Endothelial cell of umbilical vein (primary cell): ENCODE data around the gene BCL11B. TPM values are rescaled to one million over a fixed set of nuclear protein-coding genes. Genes with fewer than 3 reads are reported as not detected.

Source experiments
- BruUV-seq: library from RNA; stranded (reverse); fragments of 400-500 nt; replicated peaks from 2 replicates; lab custom pipeline; 2021; lab: Mats Ljungman, UMichigan
- CTCF ChIA-PET: fragments of 300-600, 350-600 bp; sonication (Branson Sonifier 250); formaldehyde crosslinking; loops from one replicate; lab custom pipeline; 2021; ENCODE audit warnings: antibody characterized with exemption, inconsistent platforms; lab: Charles Lee
- POLR2A ChIA-PET: fragments of 300-600, 350-600 bp; sonication (Branson Sonifier 250); formaldehyde crosslinking; loops from one replicate; lab custom pipeline; 2021; ENCODE audit warnings: antibody characterized with exemption, inconsistent platforms; lab: Charles Lee
- DNase-seq: peaks from one replicate; pipeline ENCODE4 v3.0.0-alpha.2; 2011; ENCODE audit warnings: low read depth, low spot score
- FAIRE-seq: peaks from 2 replicates; lab custom pipeline; 2011; peaks lifted over from hg19 to GRCh38; lab: Jason Lieb, UNC
- H2AFZ ChIP-seq: 2 replicates; pipeline ENCODE4 v1.6.0; 2012; ENCODE audit warnings: low read depth, low read length, control low read depth, inconsistent platforms
- H3K27ac ChIP-seq: 2 replicates; pipeline ENCODE4 v1.5.1; 2011; ENCODE audit warnings: low read depth, mild to moderate bottlenecking, control low read depth, low read length, moderate library complexity; ENCODE audit not compliant: insufficient read depth
- H3K27me3 ChIP-seq, 2 experiments: 2 replicates each; pipeline versions ENCODE4 v1.6.0 to v1.6.1; 2011; ENCODE audit warnings: low read length in 2 of 2, mixed read lengths in 1 of 2; ENCODE audit not compliant: control insufficient read depth in 2 of 2, insufficient read depth in 2 of 2
- H3K36me3 ChIP-seq, 2 experiments: 2 replicates in 1 of 2; 3 replicates in 1 of 2; pipeline ENCODE4 v1.5.1; 2011; ENCODE audit warnings: low read length in 2 of 2, mild to moderate bottlenecking in 1 of 2, moderate library complexity in 1 of 2; ENCODE audit not compliant: control insufficient read depth in 2 of 2, insufficient read depth in 2 of 2; ENCODE audit errors: extremely low read depth in 1 of 2
- H3K4me1 ChIP-seq: 3 replicates; pipeline ENCODE4 v1.5.1; 2011; ENCODE audit warnings: mild to moderate bottlenecking, low read length; ENCODE audit not compliant: control insufficient read depth, insufficient read depth; ENCODE audit errors: extremely low read depth
- H3K4me2 ChIP-seq: 2 replicates; pipeline ENCODE4 v1.6.1; 2011; ENCODE audit warnings: low read length, control low read depth, mixed read lengths; ENCODE audit not compliant: insufficient read depth
- H3K4me3 ChIP-seq, 3 experiments: fragments of 200-600 bp in 1 of 3; sonication (generic), shearing (Covaris generic) in 1 of 3; replicated peaks in 1 of 3; 2 replicates each; pipeline ENCODE4 v1.5.1; 2011 to 2016; ENCODE audit warnings: control low read depth in 3 of 3, low read length in 3 of 3, mild to moderate bottlenecking in 2 of 3, inconsistent platforms in 1 of 3, low read depth in 1 of 3, moderate library complexity in 1 of 3; ENCODE audit not compliant: insufficient read depth in 1 of 3
- H3K79me2 ChIP-seq: 2 replicates; pipeline ENCODE4 v1.6.0; 2012; ENCODE audit warnings: low read length, inconsistent platforms; ENCODE audit not compliant: control insufficient read depth, insufficient read depth
- H3K9ac ChIP-seq: replicated peaks from 2 replicates; pipeline ENCODE3; 2011; ENCODE audit warnings: low read length, control low read depth; ENCODE audit not compliant: insufficient read depth; ENCODE audit errors: extremely low read depth
- H3K9me1 ChIP-seq: replicated peaks from 3 replicates; pipeline ENCODE4 v1.6.0; 2011; ENCODE audit warnings: mild to moderate bottlenecking, low read length; ENCODE audit not compliant: control insufficient read depth, insufficient read depth; ENCODE audit errors: extremely low read depth
- H3K9me3 ChIP-seq: replicated peaks from 2 replicates; pipeline ENCODE4 v1.5.1; 2012; ENCODE audit warnings: low read length, inconsistent platforms; ENCODE audit not compliant: control insufficient read depth, insufficient read depth
- H4K20me1 ChIP-seq: replicated peaks from 2 replicates; pipeline ENCODE3; 2011; ENCODE audit warnings: mild to moderate bottlenecking, low read length; ENCODE audit not compliant: control insufficient read depth, insufficient read depth; ENCODE audit errors: extremely low read depth
- CTCF ChIP-seq, 2 donors: IDR thresholded peaks; 1 replicate in 1 of 2; 2 replicates in 1 of 2; pipeline ENCODE4 v1.5.1; 2011; ENCODE audit warnings: low read length in 2 of 2, mild to moderate bottlenecking in 2 of 2, moderate library complexity in 2 of 2, control low read depth in 1 of 2, inconsistent platforms in 1 of 2, low read depth in 1 of 2; ENCODE audit not compliant: insufficient read depth in 1 of 2; ENCODE audit errors: extremely low read depth in 1 of 2
- EZH2 ChIP-seq: IDR thresholded peaks from 2 replicates; pipeline ENCODE4 v1.6.1; 2012; ENCODE audit warnings: borderline replicate concordance, low read depth, mild to moderate bottlenecking, moderate library complexity, low read length, inconsistent platforms; ENCODE audit not compliant: severe bottlenecking
- FOS ChIP-seq: IDR thresholded peaks from 2 replicates; pipeline ENCODE4 v1.6.1; 2011; ENCODE audit warnings: mild to moderate bottlenecking, low read length, moderate library complexity, borderline replicate concordance; ENCODE audit not compliant: insufficient read depth
- GATA2 ChIP-seq: IDR thresholded peaks from 2 replicates; pipeline ENCODE4 v1.7.0; 2011; ENCODE audit warnings: low read depth, mild to moderate bottlenecking, moderate library complexity, mixed read lengths, low read length; ENCODE audit not compliant: insufficient read length, insufficient read depth
- JUN ChIP-seq: IDR thresholded peaks from 2 replicates; pipeline ENCODE4 v1.6.1; 2011; ENCODE audit warnings: borderline replicate concordance, low read depth; ENCODE audit not compliant: insufficient read length, insufficient read depth
- MAX ChIP-seq: IDR thresholded peaks from 2 replicates; pipeline ENCODE4 v1.6.1; 2011; ENCODE audit not compliant: insufficient read depth, insufficient read length
- MYC ChIP-seq: IDR thresholded peaks from one replicate; pipeline ENCODE4 v1.6.1; 2011; ENCODE audit warnings: mild to moderate bottlenecking, low read depth, low read length
- POLR2A ChIP-seq: IDR thresholded peaks from 2 replicates; pipeline ENCODE4 v1.6.1; 2012; ENCODE audit warnings: low read depth, mild to moderate bottlenecking, control low read depth, low read length
- POLR2AphosphoS5 ChIP-seq: IDR thresholded peaks from 2 replicates; pipeline ENCODE4 v1.6.1; 2012; ENCODE audit warnings: low read depth, mild to moderate bottlenecking, control low read depth, low read length, moderate library complexity; ENCODE audit not compliant: insufficient read depth
- dilution Hi-C: fragments of 300-500 bp; cut with MboI; formaldehyde crosslinking; loops from one replicate; pipeline ENCODE4 v1.15.0; 2019; ENCODE audit warnings: low sequenced_read_pairs; ENCODE audit not compliant: extremely low pct_ligation_motif_present
- intact Hi-C: fragments of 100-400 bp; cut with micrococcal nuclease; formaldehyde crosslinking; loops from one replicate; pipeline ENCODE4 v1.10.0; 2022
- polyA plus RNA-seq, 4 experiments: library from polyadenylated mRNA; depleted of rRNA in 3 of 4; stranded (reverse) in 3 of 4; unstranded in 1 of 4; fragments of >200 nt; gene quantifications; 2 replicates each; pipeline versions ENCODE4 v1.2.1 to v1.2.3, GENCODE V29; 2011 to 2012; ENCODE audit warnings: missing spikeins in 1 of 4
- total RNA-seq: library from RNA; stranded (reverse); gene quantifications from 2 replicates; pipeline ENCODE4 v1.2.3, GENCODE V29; 2021

BCL11B gene
- total and polyA plus RNA-seq, 2 donors (not counting 3 experiments of a cell fraction or from before 2014, with no cell fraction given) = 0.03 to 0.07 TPM

GRCh38 chr14:99234355-99234754 lies 37.6 kb downstream of the BCL11B start:
- Histone ChIP-seq H3K27ac (no peak overlapping the region), H3K9me3 (peaks cover 2% of the 10 kb centered on the region), H3K27me3 (no peaks in the 10 kb centered on the region), H3K36me3 (no peaks in the 10 kb centered on the region), H4K20me1 (no peaks in the 10 kb centered on the region), H3K4me3 (no peak overlapping the region), H3K79me2 (no peaks in the 10 kb centered on the region), H3K9me1 (no peaks in the 10 kb centered on the region), H3K4me1 (no peaks in the 10 kb centered on the region), H2AFZ (no peak overlapping the region), H3K9ac (no peak overlapping the region), H3K4me2 (no peak overlapping the region)
- TF ChIP-seq MAX = no peak
- no peak for TF ChIP-seq GATA2
- TF ChIP-seq JUN = no peak
- no peak for TF ChIP-seq POLR2AphosphoS5
- no peak for TF ChIP-seq POLR2A
- TF ChIP-seq MYC = no peak
- TF ChIP-seq EZH2 = no peak
- TF ChIP-seq FOS = no peak
- TF ChIP-seq CTCF (IDR thresholded peaks at IDR 0.05; ENCODE audit: extremely low read depth in 1 of 2, insufficient read depth in 1 of 2, low read depth in 1 of 2, low read length in 2 of 2) = no peak
- BruUV-seq = no TSS peak
- POLR2A ChIA-PET = no interaction called here
- dilution Hi-C loops (no loop called here), intact Hi-C loops (no loop called here)
- FAIRE-seq (no peak), DNase-seq (no peak)
- CTCF ChIA-PET = no interaction called here
